GM12891 (cell line): Measurements from ENCODE around the gene OR6B2.
"Not testable (repeated sequence)": the region's sequence is repeated elsewhere in the genome, so short reads cannot be mapped to it uniquely, and the experiment has no call there.

Source experiments
- DNase-seq: peaks from one replicate; pipeline ENCODE4 v3.0.0; 2011; ENCODE audit warnings: low spot score; ENCODE audit not compliant: insufficient read length
- FAIRE-seq: peaks from 2 replicates; lab custom pipeline; 2011; peaks lifted over from hg19 to GRCh38; lab: Jason Lieb, UNC
- PAX5 ChIP-seq: IDR thresholded peaks from 2 replicates; pipeline ENCODE4 v1.6.1; 2011; ENCODE audit warnings: low read length, moderate library complexity, mild to moderate bottlenecking; ENCODE audit not compliant: insufficient read depth, severe bottlenecking
- POLR2A ChIP-seq: IDR thresholded peaks from 2 replicates; pipeline ENCODE4 v1.6.1; 2011; ENCODE audit warnings: low read depth, low read length, control low read depth
- POLR2AphosphoS5 ChIP-seq: IDR thresholded peaks from 2 replicates; pipeline ENCODE4 v1.6.1; 2011; ENCODE audit warnings: low read depth, low read length, control low read depth
- POU2F2 ChIP-seq: IDR thresholded peaks from 2 replicates; pipeline ENCODE4 v1.6.1; 2011; ENCODE audit warnings: low read depth, mild to moderate bottlenecking, control low read depth, low read length, moderate library complexity
- SPI1 ChIP-seq: IDR thresholded peaks from 2 replicates; pipeline ENCODE4 v1.6.1; 2011; ENCODE audit warnings: low read depth, low read length, control low read depth
- TAF1 ChIP-seq: IDR thresholded peaks from 2 replicates; pipeline ENCODE4 v1.6.1; 2011; ENCODE audit warnings: low read depth, low read length, control low read depth

The OR6B2 gene

DNA sequence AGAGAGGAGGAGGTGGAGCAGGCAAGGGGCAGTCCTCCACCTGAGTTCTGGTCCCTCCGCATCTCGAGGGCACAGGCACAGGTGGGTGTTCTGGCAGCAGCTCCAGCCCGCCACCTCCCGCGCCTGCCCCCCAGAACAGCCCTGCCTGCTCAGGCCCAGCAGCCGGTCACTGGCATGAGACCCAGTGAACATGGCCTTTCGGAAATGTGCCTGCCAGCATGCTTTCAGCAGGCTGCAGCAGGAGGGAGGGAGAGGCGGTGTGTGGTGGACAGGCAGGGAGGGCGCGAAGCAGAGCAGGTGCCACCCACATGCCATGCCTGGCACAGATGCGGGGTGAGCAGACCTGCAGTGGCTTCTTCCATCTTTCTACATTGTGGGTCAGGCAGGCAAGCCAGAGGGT, 26.4 kb upstream of the OR6B2 start:
- FAIRE-seq (no peak), DNase-seq (no peak)

GRCh38 chr2:240055177-240055917, 25.1 kb upstream of the OR6B2 start:
- FAIRE-seq (no peak), DNase-seq (no peak)
- TF ChIP-seq TAF1 = no peak

More for the DNA sequence above, 26.4 kb upstream of the OR6B2 start:
- TF ChIP-seq POLR2A (no peak), TAF1 (no peak), SPI1 (no peak), POU2F2 (no peak), PAX5 (no peak), POLR2AphosphoS5 (no peak)

- DNase-seq (no peak), FAIRE-seq (no peak)
- TF ChIP-seq POU2F2 = no peak
- TF ChIP-seq PAX5 = no peak
Observed at GRCh38 chr2:240053173-240054155, 23.2 kb upstream of the OR6B2 start, which contains the start of gene OR6B3. OR6B3 (minus strand) TSS chr2:240053521.

DNA sequence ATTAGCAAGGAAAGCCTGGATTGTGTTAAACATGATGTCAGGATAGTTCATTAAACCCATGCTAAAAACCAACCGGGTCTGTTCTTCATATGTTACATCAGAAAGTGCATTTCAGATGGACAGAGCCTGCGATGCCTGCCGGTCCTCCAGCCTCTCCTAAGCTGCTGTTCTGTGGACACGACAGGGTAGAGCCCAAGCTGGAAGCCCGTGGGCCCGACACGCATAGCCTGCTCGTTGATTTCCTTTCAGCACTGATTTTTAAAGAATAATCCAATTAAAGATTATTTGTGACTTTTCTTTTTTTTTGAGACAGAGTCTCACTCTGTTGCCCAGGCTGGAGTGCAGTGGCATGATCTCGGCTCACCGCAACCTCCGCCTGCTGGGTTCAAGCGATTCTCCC, 22.3 kb upstream of the OR6B2 start:
- DNase-seq (no peak), FAIRE-seq (no peak)
- TF ChIP-seq TAF1 = no peak
- no peak for TF ChIP-seq POU2F2
- TF ChIP-seq SPI1 = no peak
- TF ChIP-seq POLR2A = no peak
- TF ChIP-seq POLR2AphosphoS5 = no peak
- TF ChIP-seq PAX5 = no peak

- DNase-seq (no peak), FAIRE-seq (no peak)
- no peak for TF ChIP-seq POLR2AphosphoS5
- no peak for TF ChIP-seq POLR2A
- no peak for TF ChIP-seq TAF1
- no peak for TF ChIP-seq PAX5
- TF ChIP-seq POU2F2 = no peak
- TF ChIP-seq SPI1 = no peak
Observed at GRCh38 chr2:240051697-240052096, 21.5 kb upstream of the OR6B2 start.

DNA sequence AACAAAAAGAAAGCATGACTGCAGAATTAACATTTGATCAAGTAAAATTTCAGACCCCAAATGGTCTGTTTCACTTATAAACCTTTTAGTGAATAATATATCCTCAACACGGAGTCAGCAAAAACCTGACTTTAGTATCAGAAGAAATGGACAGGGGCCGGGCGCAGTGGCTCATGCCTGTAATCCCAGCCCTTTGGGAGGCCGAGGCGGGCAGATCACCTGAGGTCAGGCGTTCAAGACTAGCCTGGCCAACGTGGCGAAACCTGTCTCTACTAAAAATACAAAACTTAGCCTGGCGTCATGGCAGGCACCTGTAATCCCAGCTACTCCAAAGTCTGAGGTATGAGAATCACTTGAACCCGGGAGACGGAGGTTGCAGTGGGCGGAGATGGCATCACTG, 20.0 kb upstream of the OR6B2 start:
- TF ChIP-seq POLR2AphosphoS5 (no peak), POU2F2 (no peak), PAX5 (no peak), POLR2A (no peak), TAF1 (no peak), SPI1 (no peak)

GRCh38 chr2:240048237-240048636, 18.0 kb upstream of the OR6B2 start:
- TF ChIP-seq TAF1 = no peak
- no peak for TF ChIP-seq POLR2A
- DNase-seq (no peak), FAIRE-seq (no peak)

More for the DNA sequence above, 20.0 kb upstream of the OR6B2 start:
- no peak for DNase-seq
- FAIRE-seq = no peak

DNA sequence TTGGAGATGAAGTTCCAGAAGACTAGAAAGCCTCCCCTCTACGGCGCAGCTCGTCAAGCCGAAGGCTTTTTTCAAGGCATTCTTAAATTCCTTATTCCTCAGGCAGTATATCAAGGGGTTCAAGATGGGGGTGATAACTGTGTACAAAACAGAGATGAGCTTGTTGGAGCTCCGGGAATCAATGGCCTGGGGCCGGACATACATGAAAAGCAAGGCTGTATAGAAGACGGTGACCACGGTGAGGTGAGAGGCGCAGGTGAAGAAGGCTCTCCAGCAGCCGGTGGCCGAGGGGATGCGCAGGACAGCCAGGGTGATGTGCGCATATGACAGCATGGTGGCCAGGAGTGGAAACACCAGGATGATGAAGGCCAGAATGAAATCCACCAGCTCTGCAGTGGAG, 14.9 kb upstream of the OR6B2 start:
- DNase-seq (no peak), FAIRE-seq (no peak)

DNA sequence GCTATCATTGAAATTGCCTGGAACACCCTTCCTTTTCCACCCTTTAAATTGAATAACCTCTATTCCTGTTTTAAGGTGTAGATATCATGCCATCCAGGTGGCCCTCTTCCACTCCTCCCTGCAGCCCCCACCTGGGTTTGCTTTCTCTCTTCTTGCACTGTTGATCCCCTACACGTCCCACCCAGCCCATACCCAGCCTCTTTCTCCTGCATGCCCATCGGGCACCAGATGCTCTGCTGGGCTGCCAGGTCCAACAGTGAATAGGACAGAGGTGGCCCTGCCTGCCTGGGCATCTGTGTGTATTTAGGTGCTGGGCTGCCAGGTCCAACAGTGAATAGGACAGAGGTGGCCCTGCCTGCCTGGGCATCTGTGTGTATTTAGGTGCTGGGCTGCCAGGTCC, 13.9 kb upstream of the OR6B2 start:
- DNase-seq, FAIRE-seq: not testable (repeated sequence)

More for the DNA sequence above, 14.9 kb upstream of the OR6B2 start:
- TF ChIP-seq SPI1 (no peak), TAF1 (no peak)

GRCh38 chr2:240043279-240043989, 13.2 kb upstream of the OR6B2 start:
- no peak for FAIRE-seq
- TF ChIP-seq POLR2AphosphoS5 = no peak
- no peak for TF ChIP-seq PAX5
- no peak for TF ChIP-seq POU2F2
- no peak for TF ChIP-seq POLR2A
- TF ChIP-seq SPI1 = no peak
- no peak for TF ChIP-seq TAF1
- DNase-seq = no peak
